SK-N-SH (cell line): Measurements from ENCODE around the gene AGBL4. TPM values are rescaled to one million over a fixed set of nuclear protein-coding genes. Genes with fewer than 3 reads are reported as not detected.

ENCODE experiments used
- CTCF ChIA-PET: fragments of 300-600, 350-600 bp; formaldehyde crosslinking; extraction: SDS; loops from one replicate; lab custom pipeline; 2021; lab: Yijun Ruan, JAX
- POLR2A ChIA-PET: fragments of 350-600 bp; sonication (Branson Sonifier 250); formaldehyde crosslinking; extraction: SDS; loops from one replicate; lab custom pipeline; 2020; ENCODE audit warnings: antibody characterized with exemption, inconsistent platforms; lab: Yijun Ruan, JAX
- DNase-seq: peaks from one replicate; pipeline ENCODE4 v3.0.0; 2012
- H2AFZ ChIP-seq: fragments of 200-600 bp; sonication (generic); 2 replicates; pipeline ENCODE4 v1.8.1; 2016; ENCODE audit warnings: antibody characterized with exemption, mild to moderate bottlenecking, low read depth
- H3F3A ChIP-seq: fragments of 200-600 bp; sonication (generic); replicated peaks from 2 replicates; pipeline ENCODE3; 2016; ENCODE audit warnings: antibody characterized with exemption, mild to moderate bottlenecking; ENCODE audit not compliant: insufficient read depth
- H3K27ac ChIP-seq, 2 experiments: fragments of 200-500 bp in 1 of 2; fragments of 200-600 bp in 1 of 2; sonication (Bioruptor generic) in 1 of 2; sonication (generic), shearing (Covaris generic) in 1 of 2; 2 replicates each; pipeline versions ENCODE4 v1.5.1 to v1.6.1; 2014 to 2016; ENCODE audit warnings: low read depth in 2 of 2, inconsistent platforms in 1 of 2, low read length in 1 of 2, mild to moderate bottlenecking in 1 of 2, mixed read lengths in 1 of 2
- H3K27me3 ChIP-seq: fragments of 200-600 bp; sonication (generic), shearing (Covaris generic); 2 replicates; pipeline ENCODE4 v1.6.1; 2016; ENCODE audit warnings: mixed run types; ENCODE audit not compliant: insufficient read depth
- H3K36me3 ChIP-seq, 2 experiments: fragments of 200-500 bp in 1 of 2; fragments of 200-600 bp in 1 of 2; sonication (Bioruptor generic) in 1 of 2; sonication (generic) in 1 of 2; replicated peaks in 1 of 2; 2 replicates each; pipeline versions ENCODE3 to v1.5.1; 2014 to 2016; ENCODE audit warnings: low read length in 1 of 2, mild to moderate bottlenecking in 1 of 2; ENCODE audit not compliant: insufficient read depth in 2 of 2, control insufficient read depth in 1 of 2
- H3K4me1 ChIP-seq, 2 experiments: fragments of 200-500 bp in 1 of 2; fragments of 200-600 bp in 1 of 2; sonication (Bioruptor generic) in 1 of 2; sonication (generic), shearing (Covaris generic) in 1 of 2; 2 replicates each; pipeline versions ENCODE4 v1.5.1 to v1.6.1; 2014 to 2016; ENCODE audit warnings: low read depth in 1 of 2, low read length in 1 of 2, mixed run types in 1 of 2; ENCODE audit not compliant: insufficient read depth in 2 of 2, control insufficient read depth in 1 of 2
- H3K4me2 ChIP-seq: fragments of 200-600 bp; sonication (generic), shearing (Covaris generic); 2 replicates; pipeline ENCODE4 v1.6.1; 2017; ENCODE audit warnings: mixed run types
- H3K4me3 ChIP-seq, 2 experiments: fragments of 200-500 bp in 1 of 2; fragments of 200-600 bp in 1 of 2; sonication (Bioruptor generic) in 1 of 2; sonication (generic), shearing (Covaris generic) in 1 of 2; 2 replicates each; pipeline versions ENCODE4 v1.5.1 to v1.8.1; 2014 to 2016; ENCODE audit warnings: low read depth in 2 of 2, inconsistent platforms in 1 of 2, low read length in 1 of 2, mild to moderate bottlenecking in 1 of 2, mixed read lengths in 1 of 2, moderate library complexity in 1 of 2
- H3K79me2 ChIP-seq: fragments of 200-600 bp; sonication (generic); 2 replicates; pipeline ENCODE4 v1.8.1; 2017; ENCODE audit warnings: mild to moderate bottlenecking; ENCODE audit not compliant: insufficient read depth
- H3K9ac ChIP-seq: fragments of 200-600 bp; sonication (generic); 2 replicates; pipeline ENCODE4 v1.6.1; 2017; ENCODE audit warnings: mixed run types
- H3K9me2 ChIP-seq: fragments of 200-600 bp; sonication (generic); 2 replicates; pipeline ENCODE4 v1.6.1; 2017; ENCODE audit warnings: mixed run types
- H3K9me3 ChIP-seq: fragments of 200-600 bp; sonication (generic); 2 replicates; pipeline ENCODE4 v1.6.1; 2017; ENCODE audit warnings: mixed run types, mild to moderate bottlenecking, moderate library complexity
- H4K20me1 ChIP-seq: fragments of 200-600 bp; sonication (generic); 2 replicates; pipeline ENCODE4 v1.6.1; 2017; ENCODE audit warnings: mild to moderate bottlenecking, mixed run types; ENCODE audit not compliant: insufficient read depth
- EP300 ChIP-seq, 2 experiments: IDR thresholded peaks; 2 replicates each; pipeline versions ENCODE4 v1.4.0 to v1.6.1; 2012; ENCODE audit warnings: borderline replicate concordance in 1 of 2, low read depth in 1 of 2, low read length in 1 of 2
- FOXJ3 ChIP-seq: sonication (generic); formaldehyde crosslinking; IDR thresholded peaks from 2 replicates; pipeline ENCODE4 v1.5.1; 2020; ENCODE audit warnings: mild to moderate bottlenecking, missing genetic modification reagents
- GATA2 ChIP-seq: sonication (generic); formaldehyde crosslinking; IDR thresholded peaks from 2 replicates; pipeline ENCODE4 v1.5.0; 2020; ENCODE audit warnings: mild to moderate bottlenecking, missing genetic modification reagents
- JUND ChIP-seq: IDR thresholded peaks from 2 replicates; pipeline ENCODE4 v1.4.0; 2012
- MAX ChIP-seq: IDR thresholded peaks from 2 replicates; pipeline ENCODE4 v1.4.0; 2012; ENCODE audit warnings: low read depth
- MEF2A ChIP-seq: IDR thresholded peaks from 2 replicates; pipeline ENCODE4 v1.4.0; 2012; ENCODE audit warnings: low read depth, borderline replicate concordance
- MXI1 ChIP-seq: IDR thresholded peaks from 2 replicates; pipeline ENCODE4 v1.6.1; 2012; ENCODE audit warnings: mild to moderate bottlenecking, low read depth, low read length, improper control_type of control experiment
- NRF1 ChIP-seq: IDR thresholded peaks from 2 replicates; pipeline ENCODE4 v1.6.1; 2012; ENCODE audit warnings: low read depth, mild to moderate bottlenecking, low read length
- POLR2AphosphoS5 ChIP-seq: IDR thresholded peaks from 2 replicates; pipeline ENCODE4 v1.6.1; 2012; ENCODE audit warnings: low read depth, low read length
- RCOR1 ChIP-seq: fragments of 150-350 bp; IDR thresholded peaks from 2 replicates; pipeline ENCODE4 v1.6.1; 2017; ENCODE audit warnings: antibody characterized with exemption, low read length
- RFX5 ChIP-seq: IDR thresholded peaks from 2 replicates; pipeline ENCODE4 v1.6.1; 2012; ENCODE audit warnings: mild to moderate bottlenecking, improper control_type of control experiment, low read length
- SIN3A ChIP-seq: IDR thresholded peaks from 2 replicates; pipeline ENCODE4 v1.6.1; 2012; ENCODE audit warnings: low read depth, mild to moderate bottlenecking, low read length, moderate library complexity, borderline replicate concordance
- WGBS: methylation state at CpG from one replicate; pipeline ENCODE4 v1.1.6; 2017; ENCODE audit warnings: low lambda C conversion rate; 5-methylcytosine and 5-hydroxymethylcytosine counted together
- polyA plus RNA-seq, 3 experiments: library from polyadenylated mRNA; depleted of rRNA; stranded (reverse); fragments of >200 nt; gene quantifications; 2 replicates each; pipeline ENCODE4 v1.2.3, GENCODE V29; 2012
- TF ChIP-seq, protein P1 (sequence below): IDR thresholded peaks from 2 replicates; pipeline ENCODE4 v1.6.1; 2012; ENCODE audit warnings: mild to moderate bottlenecking, low read depth, low read length, moderate library complexity
- TF ChIP-seq, protein P2 (sequence below): fragments of 150-350 bp; IDR thresholded peaks from 2 replicates; pipeline ENCODE4 v1.6.1; 2017; ENCODE audit warnings: antibody characterized with exemption, low read length, low read depth, borderline replicate concordance
- TF ChIP-seq, protein P3 (sequence below): IDR thresholded peaks from 2 replicates; pipeline ENCODE4; 2012

Gene AGBL4
- polyA plus RNA-seq, 1 of the 3 experiments (the other 2 are of a cell fraction), result 0.07 TPM

GRCh38 chr1:48572134-48572533 lies 1451.6 kb downstream of the AGBL4 start:
- H3F3A ChIP-seq, result no peaks in the 10 kb centered on the region
- no peaks in the 10 kb centered on the region for H3K9me3 ChIP-seq
- no peak overlapping the region for H2AFZ ChIP-seq
- H3K27me3 ChIP-seq, result no peaks in the 10 kb centered on the region
- H3K9me2 ChIP-seq, result no peaks in the 10 kb centered on the region
- H3K4me3 ChIP-seq, result no peak overlapping the region; a peak in 1 of 4 replicates
- CTCF ChIA-PET, result interaction anchor here (0.7 to 9.7 kb wide), 64 partner anchors 10 to 1777 kb away, joined by 3 to 162 read pairs (median 6); partner anchors contain the start of gene ELAVL4
- TF ChIP-seq FOXJ3 (CRISPR knock-in tag) (no peak), EP300 (IDR thresholded peaks at IDR 0.05; ENCODE audit: borderline replicate concordance in 1 of 2, low read depth in 1 of 2, low read length in 1 of 2) (no peak), MAX (no peak), MXI1 (no peak), GATA2 (no peak), RFX5 (no peak), NRF1 (no peak), MEF2A (no peak), POLR2AphosphoS5 (no peak), JUND (no peak), SIN3A (no peak), RCOR1 (no peak)
- TF ChIP-seq, protein P1, sequence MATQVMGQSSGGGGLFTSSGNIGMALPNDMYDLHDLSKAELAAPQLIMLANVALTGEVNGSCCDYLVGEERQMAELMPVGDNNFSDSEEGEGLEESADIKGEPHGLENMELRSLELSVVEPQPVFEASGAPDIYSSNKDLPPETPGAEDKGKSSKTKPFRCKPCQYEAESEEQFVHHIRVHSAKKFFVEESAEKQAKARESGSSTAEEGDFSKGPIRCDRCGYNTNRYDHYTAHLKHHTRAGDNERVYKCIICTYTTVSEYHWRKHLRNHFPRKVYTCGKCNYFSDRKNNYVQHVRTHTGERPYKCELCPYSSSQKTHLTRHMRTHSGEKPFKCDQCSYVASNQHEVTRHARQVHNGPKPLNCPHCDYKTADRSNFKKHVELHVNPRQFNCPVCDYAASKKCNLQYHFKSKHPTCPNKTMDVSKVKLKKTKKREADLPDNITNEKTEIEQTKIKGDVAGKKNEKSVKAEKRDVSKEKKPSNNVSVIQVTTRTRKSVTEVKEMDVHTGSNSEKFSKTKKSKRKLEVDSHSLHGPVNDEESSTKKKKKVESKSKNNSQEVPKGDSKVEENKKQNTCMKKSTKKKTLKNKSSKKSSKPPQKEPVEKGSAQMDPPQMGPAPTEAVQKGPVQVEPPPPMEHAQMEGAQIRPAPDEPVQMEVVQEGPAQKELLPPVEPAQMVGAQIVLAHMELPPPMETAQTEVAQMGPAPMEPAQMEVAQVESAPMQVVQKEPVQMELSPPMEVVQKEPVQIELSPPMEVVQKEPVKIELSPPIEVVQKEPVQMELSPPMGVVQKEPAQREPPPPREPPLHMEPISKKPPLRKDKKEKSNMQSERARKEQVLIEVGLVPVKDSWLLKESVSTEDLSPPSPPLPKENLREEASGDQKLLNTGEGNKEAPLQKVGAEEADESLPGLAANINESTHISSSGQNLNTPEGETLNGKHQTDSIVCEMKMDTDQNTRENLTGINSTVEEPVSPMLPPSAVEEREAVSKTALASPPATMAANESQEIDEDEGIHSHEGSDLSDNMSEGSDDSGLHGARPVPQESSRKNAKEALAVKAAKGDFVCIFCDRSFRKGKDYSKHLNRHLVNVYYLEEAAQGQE, result no peak
- TF ChIP-seq, protein P2, sequence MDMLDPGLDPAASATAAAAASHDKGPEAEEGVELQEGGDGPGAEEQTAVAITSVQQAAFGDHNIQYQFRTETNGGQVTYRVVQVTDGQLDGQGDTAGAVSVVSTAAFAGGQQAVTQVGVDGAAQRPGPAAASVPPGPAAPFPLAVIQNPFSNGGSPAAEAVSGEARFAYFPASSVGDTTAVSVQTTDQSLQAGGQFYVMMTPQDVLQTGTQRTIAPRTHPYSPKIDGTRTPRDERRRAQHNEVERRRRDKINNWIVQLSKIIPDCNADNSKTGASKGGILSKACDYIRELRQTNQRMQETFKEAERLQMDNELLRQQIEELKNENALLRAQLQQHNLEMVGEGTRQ, result no peak
- TF ChIP-seq, protein P3, sequence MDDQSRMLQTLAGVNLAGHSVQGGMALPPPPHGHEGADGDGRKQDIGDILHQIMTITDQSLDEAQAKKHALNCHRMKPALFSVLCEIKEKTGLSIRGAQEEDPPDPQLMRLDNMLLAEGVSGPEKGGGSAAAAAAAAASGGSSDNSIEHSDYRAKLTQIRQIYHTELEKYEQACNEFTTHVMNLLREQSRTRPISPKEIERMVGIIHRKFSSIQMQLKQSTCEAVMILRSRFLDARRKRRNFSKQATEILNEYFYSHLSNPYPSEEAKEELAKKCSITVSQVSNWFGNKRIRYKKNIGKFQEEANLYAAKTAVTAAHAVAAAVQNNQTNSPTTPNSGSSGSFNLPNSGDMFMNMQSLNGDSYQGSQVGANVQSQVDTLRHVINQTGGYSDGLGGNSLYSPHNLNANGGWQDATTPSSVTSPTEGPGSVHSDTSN, result no peak
- WGBS, result 61% methylated on average over 4 of the region's 4 CpGs
- no peaks in the 10 kb centered on the region for H3K36me3 ChIP-seq
- no peak for DNase-seq
- no peaks in the 10 kb centered on the region for H4K20me1 ChIP-seq
- H3K79me2 ChIP-seq, result no peaks in the 10 kb centered on the region
- no peak overlapping the region for H3K4me2 ChIP-seq
- H3K4me1 ChIP-seq, result no peaks in the 10 kb centered on the region; a peak in 1 of 4 replicates
- no peak overlapping the region for H3K9ac ChIP-seq
- H3K27ac ChIP-seq, result no peak overlapping the region
- POLR2A ChIA-PET, result interaction anchor here (1.2 kb wide), 1 partner anchor 82 kb away, joined by 3 read pairs; no protein-coding TSS in a partner anchor
